D721Med (cell line): ENCODE results near the gene PLCH1.

Source experiments
- DNase-seq: peaks from one replicate; pipeline ENCODE4 v3.0.0; 2011; ENCODE audit warnings: low spot score; ENCODE audit not compliant: insufficient read length
- FAIRE-seq: peaks from 2 replicates; lab custom pipeline; 2011; peaks lifted over from hg19 to GRCh38; lab: Jason Lieb, UNC
- TF ChIP-seq, protein P1 (sequence below): IDR thresholded peaks from 2 replicates; pipeline ENCODE4 v1.5.1; 2012; ENCODE audit warnings: mild to moderate bottlenecking, control low read depth; ENCODE audit not compliant: insufficient read depth; ENCODE audit errors: missing control alignments

Gene PLCH1

DNA sequence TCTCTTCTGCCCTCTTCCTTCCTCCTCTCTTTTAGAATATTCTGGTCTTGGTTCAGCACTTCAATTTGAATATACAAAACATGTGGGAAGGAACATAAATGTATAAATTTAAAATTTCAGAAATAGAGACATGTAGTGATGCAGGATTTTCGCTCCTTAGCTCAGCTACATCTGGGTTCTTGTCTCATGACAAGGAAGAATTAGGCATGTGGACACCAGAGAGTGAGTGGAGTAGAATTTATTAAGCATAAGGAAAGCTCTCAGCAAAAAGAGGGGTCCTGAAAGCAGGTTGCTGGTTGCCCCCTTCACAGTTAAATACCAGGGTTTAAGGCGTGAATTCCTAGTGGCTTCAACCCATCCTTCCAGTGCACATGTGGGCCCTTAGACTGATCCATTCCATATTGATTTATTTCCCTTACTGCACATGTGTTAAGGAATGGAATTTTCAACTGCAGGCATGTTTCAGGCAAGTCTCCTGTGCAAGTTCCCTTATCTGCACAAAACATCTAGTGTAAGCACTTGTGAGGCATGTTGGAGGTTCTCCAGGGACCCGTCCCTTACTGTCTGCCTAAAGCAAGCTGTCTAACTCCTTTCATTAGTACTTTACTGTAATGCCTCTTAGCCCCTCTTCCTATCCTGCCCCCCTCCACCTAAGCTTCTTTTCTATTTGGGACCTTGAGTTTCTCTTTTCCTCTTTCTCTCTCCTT, 318.2 kb downstream of the PLCH1 start:
- TF ChIP-seq, protein P1, sequence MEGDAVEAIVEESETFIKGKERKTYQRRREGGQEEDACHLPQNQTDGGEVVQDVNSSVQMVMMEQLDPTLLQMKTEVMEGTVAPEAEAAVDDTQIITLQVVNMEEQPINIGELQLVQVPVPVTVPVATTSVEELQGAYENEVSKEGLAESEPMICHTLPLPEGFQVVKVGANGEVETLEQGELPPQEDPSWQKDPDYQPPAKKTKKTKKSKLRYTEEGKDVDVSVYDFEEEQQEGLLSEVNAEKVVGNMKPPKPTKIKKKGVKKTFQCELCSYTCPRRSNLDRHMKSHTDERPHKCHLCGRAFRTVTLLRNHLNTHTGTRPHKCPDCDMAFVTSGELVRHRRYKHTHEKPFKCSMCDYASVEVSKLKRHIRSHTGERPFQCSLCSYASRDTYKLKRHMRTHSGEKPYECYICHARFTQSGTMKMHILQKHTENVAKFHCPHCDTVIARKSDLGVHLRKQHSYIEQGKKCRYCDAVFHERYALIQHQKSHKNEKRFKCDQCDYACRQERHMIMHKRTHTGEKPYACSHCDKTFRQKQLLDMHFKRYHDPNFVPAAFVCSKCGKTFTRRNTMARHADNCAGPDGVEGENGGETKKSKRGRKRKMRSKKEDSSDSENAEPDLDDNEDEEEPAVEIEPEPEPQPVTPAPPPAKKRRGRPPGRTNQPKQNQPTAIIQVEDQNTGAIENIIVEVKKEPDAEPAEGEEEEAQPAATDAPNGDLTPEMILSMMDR = no peak
- FAIRE-seq (no peak), DNase-seq (no peak)

DNA sequence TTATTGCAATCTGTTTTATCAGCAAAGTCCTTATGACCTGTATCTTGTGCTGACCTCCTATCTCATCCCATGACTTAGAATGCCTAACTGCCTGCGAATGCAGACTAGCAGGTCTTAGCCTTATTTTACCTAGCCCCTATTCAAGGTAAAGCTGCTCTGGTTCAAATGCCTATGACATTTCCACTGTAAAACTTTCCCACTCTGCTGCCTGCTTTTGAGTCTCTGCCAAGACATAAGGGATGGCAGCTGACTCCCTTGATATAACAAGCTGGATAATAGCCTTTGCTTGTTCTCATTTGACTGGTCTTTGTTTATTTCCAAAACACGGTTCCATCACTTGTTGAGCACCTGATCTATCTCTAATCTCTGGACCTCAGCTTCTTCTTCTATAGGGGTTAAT, 319.5 kb downstream of the PLCH1 start:
- TF ChIP-seq, protein P1 = no peak
- no peak for FAIRE-seq
- no peak for DNase-seq

DNA sequence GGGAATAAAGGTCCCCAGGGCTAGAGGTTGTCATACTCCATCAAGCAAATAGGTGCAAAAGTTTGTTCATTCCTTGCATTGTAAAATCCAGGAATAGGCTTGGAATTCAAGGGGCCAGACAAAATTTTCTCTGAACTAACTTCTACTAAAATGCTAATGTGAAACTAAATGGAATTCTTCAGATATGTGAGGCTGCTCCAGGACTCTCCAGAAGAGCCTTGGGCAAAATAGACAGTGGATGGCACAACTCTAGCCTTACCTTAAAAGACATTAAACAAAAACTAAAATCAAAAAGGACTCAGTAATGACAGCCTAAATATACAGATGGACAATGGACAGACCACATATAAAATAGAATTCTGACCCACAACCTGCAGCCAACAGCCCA, 320.6 kb downstream of the PLCH1 start:
- TF ChIP-seq, protein P1 = no peak
- no peak for FAIRE-seq
- DNase-seq = no peak

DNA sequence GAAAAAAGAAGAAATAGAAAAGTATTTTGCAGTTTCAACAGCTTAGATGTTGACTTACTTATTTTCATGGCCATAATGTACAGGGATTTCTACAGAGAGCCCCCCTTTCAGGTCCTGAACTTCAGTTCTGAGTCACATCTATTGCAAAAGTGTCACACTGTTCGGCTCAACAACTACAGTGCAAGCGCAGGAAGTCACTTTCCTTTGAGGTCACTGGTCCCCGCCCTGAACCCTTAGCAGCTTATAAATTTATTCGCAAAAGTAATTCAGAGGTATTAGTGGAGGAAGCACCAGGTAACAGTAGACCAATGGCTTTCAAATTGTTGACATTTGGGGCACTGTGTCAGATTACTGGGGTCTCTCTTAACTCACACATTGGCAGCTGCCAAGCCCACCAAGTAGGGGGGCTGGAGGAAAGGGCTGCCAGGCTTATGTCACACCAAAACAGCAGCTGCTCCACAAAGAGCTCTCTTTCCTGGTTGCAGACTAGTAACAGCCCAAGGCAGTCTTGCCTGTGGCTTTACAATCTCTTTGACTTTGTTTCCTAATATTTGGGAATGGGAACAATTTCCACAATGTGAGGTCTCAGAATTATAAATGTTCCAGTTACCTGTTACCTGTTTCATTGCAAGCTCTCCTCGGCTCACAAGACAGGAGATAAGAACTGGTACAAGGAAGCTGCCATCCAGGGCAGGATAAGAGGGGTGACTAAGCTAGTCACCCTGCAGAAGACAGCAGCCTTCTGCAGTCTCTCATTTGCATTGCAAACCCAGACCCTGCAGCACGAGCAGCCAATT, 321.1 kb downstream of the PLCH1 start:
- TF ChIP-seq, protein P1 = no peak
- DNase-seq = no peak
- FAIRE-seq = no peak

DNA sequence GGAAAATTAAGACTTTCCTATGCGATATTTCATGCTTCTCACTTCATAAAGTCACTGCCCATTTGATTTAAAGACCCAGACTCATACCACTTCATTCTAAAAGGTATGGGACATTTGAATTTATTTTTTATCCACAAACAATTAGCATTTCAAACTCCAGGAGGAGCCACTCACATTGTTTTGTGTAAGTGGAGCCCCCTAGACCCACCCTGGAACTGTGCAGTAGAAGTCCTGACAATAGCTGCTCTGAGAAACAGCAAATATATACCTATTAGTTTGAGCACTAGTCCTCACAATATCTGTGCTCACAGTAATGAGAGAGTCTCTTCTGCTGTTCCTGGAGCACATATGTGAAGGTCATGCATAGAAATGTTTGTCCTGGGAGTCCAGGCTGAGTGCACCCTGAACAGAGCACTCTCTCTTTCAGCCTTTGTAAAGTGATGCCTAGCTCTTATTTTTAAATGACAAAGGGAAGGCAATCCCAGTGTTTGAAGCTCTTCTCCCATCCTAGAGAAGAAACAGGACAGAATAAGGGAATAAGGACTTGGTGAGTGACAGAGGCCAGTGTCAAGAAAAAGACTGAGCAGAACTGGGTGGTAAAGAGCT, 323.9 kb downstream of the PLCH1 start:
- DNase-seq = no peak
- TF ChIP-seq, protein P1 = no peak
- FAIRE-seq = no peak

DNA sequence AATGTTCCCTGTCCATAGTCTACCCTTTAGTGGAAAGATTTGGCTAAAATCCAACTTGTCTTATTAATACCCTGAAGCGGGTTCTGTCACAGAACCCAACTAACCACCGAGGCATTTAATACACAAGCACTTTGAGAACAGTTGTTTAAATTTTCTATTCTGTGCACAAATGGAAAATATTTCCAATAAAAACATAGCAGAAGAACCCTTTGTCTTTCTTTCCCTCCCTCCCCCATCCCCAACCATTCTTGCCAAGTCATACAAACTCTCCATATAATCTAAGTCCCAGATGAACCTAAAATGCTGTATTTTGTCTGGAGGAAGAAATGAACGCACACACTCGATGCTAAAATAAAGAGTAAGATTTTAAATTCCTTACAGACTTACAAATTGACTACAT, 324.5 kb downstream of the PLCH1 start:
- TF ChIP-seq, protein P1 = no peak
- DNase-seq = no peak
- no peak for FAIRE-seq
